ENCODE data around the gene EIF4G3.

EIF4G3 gene

DNA sequence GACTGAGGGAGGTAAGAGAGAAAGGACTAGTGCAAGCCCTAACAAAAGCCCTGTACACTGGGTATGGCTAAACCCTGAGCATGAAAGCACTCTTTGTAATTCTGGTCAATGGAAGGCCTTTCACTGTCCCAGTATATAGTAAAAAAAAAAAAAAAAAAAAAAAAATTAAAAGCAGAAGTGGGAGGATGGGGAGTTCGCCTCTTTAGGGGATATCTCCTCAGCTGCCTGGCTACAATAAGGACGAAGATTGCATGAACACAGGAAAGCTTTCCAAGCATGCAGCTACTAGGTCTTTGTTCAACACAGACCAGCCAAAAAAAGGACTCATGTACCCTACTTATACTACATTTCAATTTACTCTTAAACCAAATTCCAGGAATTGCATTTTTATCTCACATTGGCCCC, 59.1 kb downstream of the EIF4G3 start:
- TF ChIP-seq, protein P1, sequence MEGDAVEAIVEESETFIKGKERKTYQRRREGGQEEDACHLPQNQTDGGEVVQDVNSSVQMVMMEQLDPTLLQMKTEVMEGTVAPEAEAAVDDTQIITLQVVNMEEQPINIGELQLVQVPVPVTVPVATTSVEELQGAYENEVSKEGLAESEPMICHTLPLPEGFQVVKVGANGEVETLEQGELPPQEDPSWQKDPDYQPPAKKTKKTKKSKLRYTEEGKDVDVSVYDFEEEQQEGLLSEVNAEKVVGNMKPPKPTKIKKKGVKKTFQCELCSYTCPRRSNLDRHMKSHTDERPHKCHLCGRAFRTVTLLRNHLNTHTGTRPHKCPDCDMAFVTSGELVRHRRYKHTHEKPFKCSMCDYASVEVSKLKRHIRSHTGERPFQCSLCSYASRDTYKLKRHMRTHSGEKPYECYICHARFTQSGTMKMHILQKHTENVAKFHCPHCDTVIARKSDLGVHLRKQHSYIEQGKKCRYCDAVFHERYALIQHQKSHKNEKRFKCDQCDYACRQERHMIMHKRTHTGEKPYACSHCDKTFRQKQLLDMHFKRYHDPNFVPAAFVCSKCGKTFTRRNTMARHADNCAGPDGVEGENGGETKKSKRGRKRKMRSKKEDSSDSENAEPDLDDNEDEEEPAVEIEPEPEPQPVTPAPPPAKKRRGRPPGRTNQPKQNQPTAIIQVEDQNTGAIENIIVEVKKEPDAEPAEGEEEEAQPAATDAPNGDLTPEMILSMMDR (IDR thresholded peaks at IDR 0.05; ENCODE audit: low read depth, low read length) = no peak
- Histone ChIP-seq H3K27ac (no peak overlapping the region), H3K27me3 (ENCODE audit: insufficient read depth, low read depth, severe bottlenecking) (no peaks in the 10 kb centered on the region), H3K9me3 (ENCODE audit: severe bottlenecking) (no peaks in the 10 kb centered on the region), H3K4me3 (ENCODE audit: low read depth, low read length) (no peak overlapping the region), H3K36me3 (no peaks in the 10 kb centered on the region)
- no peak for DNase-seq

DNA sequence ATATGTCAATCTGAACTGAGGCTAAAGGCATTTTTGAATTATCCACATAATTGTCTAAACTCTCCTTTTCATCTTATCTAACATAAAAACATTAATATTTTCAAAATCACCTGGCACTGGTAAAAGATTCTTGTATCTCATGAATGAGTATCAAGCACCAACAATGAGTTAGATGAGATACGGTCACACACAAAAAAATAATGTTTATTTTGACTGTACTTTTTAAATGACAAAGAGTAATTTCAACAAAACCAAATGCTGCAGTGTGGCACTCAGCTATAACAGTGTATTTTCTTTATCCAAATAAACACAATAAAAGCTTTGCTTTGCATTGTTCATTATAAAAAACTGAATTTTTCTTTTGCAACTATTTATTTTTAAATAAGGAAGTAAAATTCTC, 59.5 kb downstream of the EIF4G3 start:
- Histone ChIP-seq H3K27ac (no peak overlapping the region), H3K27me3 (ENCODE audit: insufficient read depth, low read depth, severe bottlenecking) (no peaks in the 10 kb centered on the region), H3K36me3 (no peaks in the 10 kb centered on the region), H3K4me3 (ENCODE audit: low read depth, low read length) (no peak overlapping the region), H3K9me3 (ENCODE audit: severe bottlenecking) (no peaks in the 10 kb centered on the region)
- TF ChIP-seq, protein P1 (IDR thresholded peaks at IDR 0.05; ENCODE audit: low read depth, low read length) = no peak
- no peak for DNase-seq

DNA sequence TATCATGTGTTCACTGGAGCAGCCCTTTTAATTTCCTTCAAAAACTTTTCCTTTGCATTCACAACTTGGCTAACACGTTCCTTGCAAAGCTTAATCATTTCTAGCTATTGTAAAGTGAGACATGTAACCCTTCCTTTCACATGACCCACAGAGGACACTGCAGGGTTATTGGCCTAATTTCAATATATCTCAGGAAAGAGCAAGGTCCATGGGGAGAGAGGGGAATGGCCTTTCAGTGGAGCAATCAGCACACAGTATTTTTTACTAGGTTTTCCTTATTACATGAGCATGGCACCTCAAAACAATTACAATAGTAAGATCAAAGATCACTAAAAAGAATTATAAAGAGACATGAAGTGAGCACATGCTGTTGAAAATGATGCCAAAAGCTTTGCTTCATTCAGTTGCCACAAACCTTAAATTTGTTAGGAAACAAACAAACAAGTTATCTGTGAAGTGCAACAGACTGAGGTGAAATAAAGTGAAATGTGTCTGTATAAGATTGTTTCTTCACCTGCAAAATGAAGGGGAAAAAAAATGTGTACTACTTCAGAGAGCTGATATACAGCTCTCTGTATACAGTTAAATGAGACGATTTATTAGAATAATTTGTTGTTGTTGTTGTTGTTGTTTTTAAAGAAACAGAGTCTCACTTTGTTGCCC, 61.5 kb downstream of the EIF4G3 start:
- H3K27me3 ChIP-seq (ENCODE audit: insufficient read depth, low read depth, severe bottlenecking) = no peaks in the 10 kb centered on the region
- H3K27ac ChIP-seq = no peak overlapping the region
- H3K36me3 ChIP-seq = no peaks in the 10 kb centered on the region; the same call in 1 of the 2 replicates
- DNase-seq = no peak
- no peaks in the 10 kb centered on the region for H3K9me3 ChIP-seq (ENCODE audit: severe bottlenecking)
- no peak overlapping the region for H3K4me3 ChIP-seq (ENCODE audit: low read depth, low read length)
- TF ChIP-seq, protein P1 (IDR thresholded peaks at IDR 0.05; ENCODE audit: low read depth, low read length) = no peak

DNA sequence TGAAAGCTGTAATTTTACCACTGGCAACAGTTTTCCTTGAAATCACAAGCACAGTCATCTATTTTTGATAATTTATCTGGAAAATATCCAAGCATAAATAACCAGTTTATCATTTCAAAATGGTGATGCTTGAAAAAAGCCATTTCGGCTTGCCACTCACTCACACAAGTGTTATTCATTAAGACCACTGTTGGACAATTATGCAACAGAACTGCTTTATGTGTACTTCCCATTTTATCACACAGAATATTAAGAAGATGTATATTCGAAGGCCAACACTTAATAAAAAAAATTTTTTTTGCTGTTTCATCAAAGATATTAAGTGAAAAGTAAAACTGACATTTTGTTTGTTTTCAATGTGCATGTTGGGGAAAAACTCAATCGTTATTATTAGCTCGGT, 62.3 kb downstream of the EIF4G3 start:
- TF ChIP-seq, protein P1 (IDR thresholded peaks at IDR 0.05; ENCODE audit: low read depth, low read length) = no peak
- Histone ChIP-seq H3K27me3 (ENCODE audit: insufficient read depth, low read depth, severe bottlenecking) (no peaks in the 10 kb centered on the region), H3K27ac (no peak overlapping the region), H3K4me3 (ENCODE audit: low read depth, low read length) (no peak overlapping the region), H3K9me3 (ENCODE audit: severe bottlenecking) (no peaks in the 10 kb centered on the region), H3K36me3 (no peaks in the 10 kb centered on the region; the same call in 1 of the 2 replicates)
- no peak for DNase-seq

DNA sequence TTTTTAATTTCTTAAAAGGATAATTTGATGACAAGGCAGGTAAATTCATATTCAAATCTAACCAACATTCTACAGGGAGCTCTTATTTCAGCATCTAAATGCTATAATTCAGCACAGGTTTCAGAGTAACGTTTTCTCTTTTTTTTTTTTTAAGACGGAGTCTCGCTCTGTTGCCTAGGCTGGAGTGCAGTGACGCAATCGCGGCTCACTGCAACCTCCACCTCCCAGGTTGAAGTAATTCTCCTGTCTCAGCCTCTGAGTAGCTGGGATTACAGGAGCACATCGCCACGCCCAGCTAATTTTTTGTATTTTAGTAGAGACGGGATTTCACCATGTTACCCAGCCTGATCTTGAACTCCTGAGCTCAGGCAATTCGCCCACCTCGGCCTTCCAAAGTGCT, 66.5 kb downstream of the EIF4G3 start:
- TF ChIP-seq, protein P1 (IDR thresholded peaks at IDR 0.05; ENCODE audit: low read depth, low read length) = no peak
- no peaks in the 10 kb centered on the region for H3K27me3 ChIP-seq (ENCODE audit: insufficient read depth, low read depth, severe bottlenecking)
- no peaks in the 10 kb centered on the region; the same call in 1 of the 2 replicates for H3K36me3 ChIP-seq
- no peak for DNase-seq
- H3K4me3 ChIP-seq (ENCODE audit: low read depth, low read length) = no peak overlapping the region
- H3K27ac ChIP-seq = no peak overlapping the region
- no peaks in the 10 kb centered on the region for H3K9me3 ChIP-seq (ENCODE audit: severe bottlenecking)

DNA sequence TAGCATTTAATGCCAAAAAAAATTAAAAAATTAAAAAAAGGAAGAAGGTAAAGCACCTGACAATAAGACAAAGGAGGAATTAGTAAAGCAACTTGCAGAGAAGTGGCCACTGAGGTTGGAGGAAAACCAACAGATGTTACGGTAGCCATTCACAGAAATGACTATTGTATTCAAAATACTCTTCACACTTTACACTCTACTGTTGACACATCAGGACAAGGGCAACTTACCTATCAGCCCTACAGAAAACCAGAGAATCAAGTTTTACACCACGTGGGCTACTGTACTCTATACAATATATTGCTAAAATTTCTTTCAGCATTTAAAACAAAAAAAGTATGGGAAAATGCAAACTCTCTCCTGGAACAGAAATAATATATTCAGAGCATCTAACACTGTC, 70.0 kb downstream of the EIF4G3 start:
- Histone ChIP-seq H3K9me3 (ENCODE audit: severe bottlenecking) (no peaks in the 10 kb centered on the region), H3K4me3 (ENCODE audit: low read depth, low read length) (no peak overlapping the region), H3K27ac (no peak overlapping the region), H3K27me3 (ENCODE audit: insufficient read depth, low read depth, severe bottlenecking) (no peaks in the 10 kb centered on the region), H3K36me3 (peaks cover 6% of the 10 kb centered on the region)
- no peak for DNase-seq
- TF ChIP-seq, protein P1 (IDR thresholded peaks at IDR 0.05; ENCODE audit: low read depth, low read length) = no peak
